ENCODE measurements around the gene WRNIP1. TPM values are rescaled to one million over a fixed set of nuclear protein-coding genes. Genes with fewer than 3 reads are reported as not detected.

WRNIP1 gene
- total RNA-seq, 1 experiment from 2014 or later: 78.8 TPM

GRCh38 chr6:2734488-2735166 lies 30.6 kb upstream of the WRNIP1 start:
- intact Hi-C loops (cut with micrococcal nuclease): loop anchor here (5.0 kb wide), 1 partner anchor 323 kb away; no protein-coding TSS in a partner anchor
- Histone ChIP-seq H3K9ac (ENCODE audit: low read length) (no peak overlapping the region), H3K79me2 (ENCODE audit: insufficient read depth, low read length) (no peaks in the 10 kb centered on the region), H3K9me2 (ENCODE audit: insufficient read depth) (no peaks in the 10 kb centered on the region), H3K27ac (ENCODE audit: low read depth, low read length) (no peak overlapping the region), H2AFZ (ENCODE audit: low read depth, low read length, poor library complexity, severe bottlenecking) (no peak overlapping the region), H3K4me1 (ENCODE audit: control insufficient read depth in 1 of 2, insufficient read depth in 2 of 2, low read length in 2 of 2) (peaks cover 5 to 15% of the 10 kb centered on the region in 2 experiments; a peak in 2 of 4 replicates), H3K9me3 (ENCODE audit: control insufficient read depth in 1 of 2, insufficient read depth in 1 of 2, low read depth in 1 of 2, low read length in 2 of 2) (no peaks in the 10 kb centered on the region), H3K36me3 (ENCODE audit: control insufficient read depth in 1 of 2, insufficient read depth in 2 of 2, low read length in 2 of 2) (no peaks in the 10 kb centered on the region), H3K4me3 (replicated peaks in 1 of 2; ENCODE audit: low read depth in 1 of 2, low read length in 2 of 2) (no peak overlapping the region), H3K27me3 (ENCODE audit: insufficient read depth, low read length) (no peaks in the 10 kb centered on the region), H4K20me1 (ENCODE audit: insufficient read depth) (no peaks in the 10 kb centered on the region), H3K4me2 (ENCODE audit: low read length) (no peak overlapping the region)
- ChIA-PET POLR2A (no interaction called here), RAD21 (ENCODE audit: low non-redundant PET in 1 of 2, low total read pairs in 2 of 2, uncharacterized antibody in 2 of 2, unreplicated experiment in 2 of 2) (no interaction called here), CTCF (interaction anchor here (1.0 kb wide), 1 partner anchor 9 kb away, joined by 4 read pairs; no protein-coding TSS in a partner anchor)
- TF ChIP-seq SRF (IDR thresholded peaks at IDR 0.05; ENCODE audit: low read depth): no peak
- TF ChIP-seq SIN3A (IDR thresholded peaks at IDR 0.05; ENCODE audit: low read depth): no peak
- no peak for TF ChIP-seq EZH2 (IDR thresholded peaks at IDR 0.05)
- no peak for TF ChIP-seq CTCF (IDR thresholded peaks at IDR 0.05 in 2 of 3, conservative IDR thresholded peaks at IDR 0.05 in 1 of 3; ENCODE audit: borderline replicate concordance in 1 of 3, insufficient read depth in 1 of 3, low read depth in 2 of 3, low read length in 2 of 3)
- TF ChIP-seq EGR1 (IDR thresholded peaks at IDR 0.05; ENCODE audit: low read depth): no peak
- no peak for TF ChIP-seq ZFX (IDR thresholded peaks at IDR 0.05)
- TF ChIP-seq EZH2phosphoT487 (IDR thresholded peaks at IDR 0.05; ENCODE audit: borderline replicate concordance): no peak
- TF ChIP-seq POLR2AphosphoS5 (IDR thresholded peaks at IDR 0.05; ENCODE audit: low read depth, low read length): no peak
- no peak for TF ChIP-seq ZBTB33 (IDR thresholded peaks at IDR 0.05; ENCODE audit: extremely low read depth, insufficient replicate concordance, low read length)
- TF ChIP-seq POLR2A (IDR thresholded peaks at IDR 0.05; ENCODE audit: borderline replicate concordance, extremely low read depth, insufficient read depth, insufficient read length): no peak
- no peak for TF ChIP-seq JUND (IDR thresholded peaks at IDR 0.05)
- TF ChIP-seq TCF7L2 (IDR thresholded peaks at IDR 0.05; ENCODE audit: borderline replicate concordance, extremely low read depth, insufficient read depth, insufficient read length): no peak
- no peak for TF ChIP-seq ELF1 (IDR thresholded peaks at IDR 0.05; ENCODE audit: borderline replicate concordance, low read depth)
- no peak for TF ChIP-seq MAX (IDR thresholded peaks at IDR 0.05)
- no peak for TF ChIP-seq ZNF274 (IDR thresholded peaks at IDR 0.05; ENCODE audit: low read depth, low read length)
- TF ChIP-seq SP1 (IDR thresholded peaks at IDR 0.05; ENCODE audit: low read depth): no peak
- TF ChIP-seq RAD21 (IDR thresholded peaks at IDR 0.05; ENCODE audit: low read depth): no peak
- no peak for TF ChIP-seq REST (IDR thresholded peaks at IDR 0.05; ENCODE audit: low read depth)
- TF ChIP-seq FOSL1 (IDR thresholded peaks at IDR 0.05; ENCODE audit: low read depth): no peak
- DNase-seq (ENCODE audit: low read depth, low spot score) (no peak), ATAC-seq (no peak)
- no TSS peak for BruUV-seq (replicated peaks)

Data from HCT116 (cell line).